GM12878 (cell line): ENCODE results near the gene THADA. TPM values are rescaled to one million over a fixed set of nuclear protein-coding genes. Genes with fewer than 3 reads are reported as not detected.

Experiments used
- ATAC-seq: fragments of 200-7000 bp; cut with Tn5 transposase; 3 replicates; pipeline ENCODE4 v1.9.1; 2020; ENCODE audit warnings: mild to moderate bottlenecking, moderate library complexity
- BruUV-seq: library from RNA; stranded (reverse); fragments of 400-500 nt; replicated peaks from 2 replicates; lab custom pipeline; 2021; lab: Mats Ljungman, UMichigan
- CTCF ChIA-PET: fragments of 300-600 bp; sonication (Branson Sonifier 250); formaldehyde crosslinking; extraction: SDS; loops from one replicate; lab custom pipeline; 2021; ENCODE audit warnings: inconsistent platforms; lab: Yijun Ruan, JAX
- POLR2A ChIA-PET: fragments of 350-600 bp; formaldehyde crosslinking; extraction: SDS; loops from one replicate; lab custom pipeline; 2021; ENCODE audit warnings: inconsistent platforms; lab: Charles Lee
- RAD21 ChIA-PET: fragments of 300-600 bp; sonication (Branson Sonifier 250); formaldehyde crosslinking; loops from one replicate; lab custom pipeline; 2023; ENCODE audit warnings: antibody characterized with exemption; ENCODE audit not compliant: unreplicated experiment; lab: Charles Lee
- SMC1A ChIA-PET: fragments of 300-600 bp; sonication (Branson Sonifier 250); formaldehyde crosslinking; loops from one replicate; lab custom pipeline; 2023; ENCODE audit not compliant: unreplicated experiment, uncharacterized antibody; lab: Charles Lee
- DNase-seq: peaks from one replicate; pipeline ENCODE4 v3.0.0-alpha.2; 2011; ENCODE audit warnings: low read depth, low spot score
- FAIRE-seq: peaks from 3 replicates; lab custom pipeline; 2011; peaks lifted over from hg19 to GRCh38; lab: Jason Lieb, UNC
- H2AFZ ChIP-seq: 2 replicates; pipeline ENCODE4 v1.6.0; 2011; ENCODE audit warnings: low read depth, low read length, control low read depth; ENCODE audit not compliant: control insufficient read depth
- H3K27ac ChIP-seq: 2 replicates; pipeline ENCODE4 v1.5.1; 2011; ENCODE audit warnings: control low read depth; ENCODE audit not compliant: control insufficient read depth, insufficient read depth
- H3K27me3 ChIP-seq, 2 experiments: replicated peaks in 1 of 2; 2 replicates each; pipeline versions ENCODE4 v1.6.0 to v1.6.1; 2011; ENCODE audit warnings: low read length in 1 of 2; ENCODE audit not compliant: control insufficient read depth in 2 of 2, insufficient read depth in 2 of 2
- H3K36me3 ChIP-seq, 2 experiments: 2 replicates each; pipeline ENCODE4 v1.5.1; 2011; ENCODE audit warnings: low read length in 1 of 2; ENCODE audit not compliant: control insufficient read depth in 2 of 2, insufficient read depth in 2 of 2
- H3K4me1 ChIP-seq: 2 replicates; pipeline ENCODE4 v1.6.1; 2011; ENCODE audit warnings: mild to moderate bottlenecking, low read length, moderate library complexity, mixed read lengths; ENCODE audit not compliant: control insufficient read depth, insufficient read depth
- H3K4me2 ChIP-seq: 2 replicates; pipeline ENCODE4 v1.6.0; 2011; ENCODE audit warnings: control low read depth; ENCODE audit not compliant: control insufficient read depth, insufficient read depth
- H3K4me3 ChIP-seq: fragments of 200-600 bp; sonication (generic); 2 replicates; pipeline ENCODE4 v1.5.1; 2016
- H3K79me2 ChIP-seq: 2 replicates; pipeline ENCODE4 v1.6.0; 2011; ENCODE audit warnings: low read length; ENCODE audit not compliant: control insufficient read depth, insufficient read depth
- H3K9ac ChIP-seq: 2 replicates; pipeline ENCODE4 v1.8.0; 2011; ENCODE audit warnings: low read length, control low read depth, mixed read lengths; ENCODE audit not compliant: control insufficient read depth, insufficient read depth
- H3K9me3 ChIP-seq: replicated peaks from 3 replicates; pipeline ENCODE4 v1.5.1; 2011; ENCODE audit warnings: mild to moderate bottlenecking, low read length; ENCODE audit not compliant: control insufficient read depth, insufficient read depth
- H4K20me1 ChIP-seq: 2 replicates; pipeline ENCODE4 v1.6.0; 2011; ENCODE audit not compliant: control insufficient read depth, insufficient read depth
- ATF7 ChIP-seq: fragments of 450-650 bp; IDR thresholded peaks from 2 replicates; pipeline ENCODE4 v1.6.1; 2016; ENCODE audit warnings: low read depth, mild to moderate bottlenecking
- BCLAF1 ChIP-seq: fragments of 450-650 bp; IDR thresholded peaks from 2 replicates; pipeline ENCODE4 v1.6.1; 2017; ENCODE audit warnings: antibody characterized with exemption, mild to moderate bottlenecking, moderate library complexity
- EZH2 ChIP-seq: IDR thresholded peaks from 2 replicates; pipeline ENCODE4 v1.6.1; 2012; ENCODE audit warnings: low read depth, mild to moderate bottlenecking, control low read depth, inconsistent platforms, low read length, borderline replicate concordance; ENCODE audit not compliant: control insufficient read depth
- FOS ChIP-seq: IDR thresholded peaks from 3 replicates; pipeline ENCODE4 v1.6.1; 2011; ENCODE audit warnings: borderline replicate concordance; ENCODE audit not compliant: insufficient read length; ENCODE audit errors: extremely low read depth
- IKZF2 ChIP-seq, 2 experiments: fragments of 450-650 bp; IDR thresholded peaks; 2 replicates each; pipeline ENCODE4 v1.6.1; 2017; ENCODE audit warnings: mild to moderate bottlenecking in 2 of 2, moderate library complexity in 2 of 2
- LARP7 ChIP-seq: fragments of 450-650 bp; IDR thresholded peaks from 2 replicates; pipeline ENCODE4 v1.6.1; 2017; ENCODE audit warnings: mild to moderate bottlenecking
- MYC ChIP-seq: IDR thresholded peaks from 2 replicates; pipeline ENCODE4 v1.6.1; 2011; ENCODE audit warnings: mild to moderate bottlenecking, low read length, moderate library complexity, inconsistent platforms; ENCODE audit not compliant: insufficient read depth, insufficient replicate concordance, insufficient read length, severe bottlenecking
- NFYA ChIP-seq: IDR thresholded peaks from 2 replicates; pipeline ENCODE4 v1.6.1; 2011; ENCODE audit warnings: low read depth, mild to moderate bottlenecking, low read length, improper control_type of control experiment, borderline replicate concordance
- POLR2AphosphoS2 ChIP-seq: IDR thresholded peaks from 2 replicates; pipeline ENCODE4 v1.6.1; 2011; ENCODE audit warnings: low read depth, mild to moderate bottlenecking, low read length, improper control_type of control experiment, moderate library complexity
- WGBS: methylation state at CpG from one replicate; pipeline ENCODE4 v1.1.6; 2016; ENCODE audit warnings: low lambda C conversion rate; ENCODE audit not compliant: insufficient replicate concordance, insufficient coverage; ENCODE audit errors: missing lambda C conversion rate; 5-methylcytosine and 5-hydroxymethylcytosine counted together
- in situ Hi-C: fragments of 300-500 bp; cut with MboI; formaldehyde crosslinking; loops from 9 replicates; pipeline ENCODE4 v1.14.3; 2018; ENCODE audit warnings: mixed read lengths
- intact Hi-C: fragments of 100-400 bp; cut with micrococcal nuclease; formaldehyde crosslinking; loops from one replicate; pipeline ENCODE4 v1.14.2; 2022; ENCODE audit not compliant: unreplicated experiment
- polyA plus RNA-seq, 11 experiments: library from polyadenylated mRNA; depleted of rRNA in 4 of 11; unstranded in 6 of 11; stranded (reverse) in 5 of 11; fragments of >200 nt; fragmentation: Nextera tagmentation in 4 of 11; fragmentation: Illumina TruSeq in 1 of 11; extraction: Ambion mirVana in 4 of 11; extraction: Trizol in 1 of 11; gene quantifications; 1 replicate in 1 of 11; 2 replicates in 10 of 11; pipeline versions ENCODE4 v1.2.1 to v1.2.3, GENCODE V29; 2011 to 2016; ENCODE audit warnings: inconsistent platforms in 2 of 11, missing spikeins in 2 of 11, low read depth in 1 of 11
- total RNA-seq, 4 experiments: library from RNA; depleted of rRNA in 3 of 4; stranded (reverse); fragments of >200 nt in 3 of 4; fragmentation: Illumina TruSeq in 1 of 4; extraction: Trizol in 1 of 4; gene quantifications; 2 replicates each; pipeline versions ENCODE4 v1.2.1 to v1.2.3, GENCODE V29; 2013 to 2021

THADA gene
- total and polyA plus RNA-seq, 10 of the 15 experiments (the other 5 are each of a cell fraction or from before 2014, with no cell fraction given): 14.6 to 33.2 (median 23.2) TPM

DNA sequence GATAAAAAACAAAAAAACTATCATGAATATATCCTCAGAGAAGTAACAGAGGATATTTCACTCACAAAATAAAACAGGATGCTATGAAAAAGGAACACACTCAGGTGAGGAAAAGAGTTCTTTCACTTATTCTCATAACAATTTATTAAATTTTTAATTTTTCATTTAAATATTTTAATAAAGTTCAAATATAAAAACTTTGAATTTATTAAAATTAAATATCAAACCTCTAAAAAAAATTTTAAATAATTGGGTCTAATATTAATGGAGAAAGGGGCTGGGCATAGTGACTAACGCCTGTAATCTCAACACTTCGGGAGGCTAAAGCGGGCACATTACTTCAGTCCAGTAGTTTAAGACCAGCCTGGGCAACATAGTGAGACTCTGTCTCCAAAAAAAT, 10.1 kb downstream of the THADA start:
- H3K79me2 ChIP-seq: no peaks in the 10 kb centered on the region
- no peaks in the 10 kb centered on the region for H3K9me3 ChIP-seq
- TF ChIP-seq EZH2 (no peak), ATF7 (no peak), MYC (no peak), NFYA (no peak), BCLAF1 (no peak), POLR2AphosphoS2 (no peak), LARP7 (no peak), FOS (no peak), IKZF2 (IDR thresholded peaks at IDR 0.05) (no peak)
- no peak overlapping the region for H2AFZ ChIP-seq
- 100% methylated on average over 3 of the region's 3 CpGs for WGBS
- peaks cover 4 to 13% of the 10 kb centered on the region in 2 experiments; a peak in 2 of 4 replicates for H3K36me3 ChIP-seq
- ChIA-PET POLR2A (no interaction called here), CTCF (interaction anchor here (0.6 to 10.5 kb wide), 2 partner anchors 9 to 14 kb away, joined by 3 to 66 read pairs; no protein-coding TSS in a partner anchor), RAD21 (no interaction called here), SMC1A (interaction anchor here (2.3 kb wide), 1 partner anchor 9 kb away, joined by 7 read pairs; no protein-coding TSS in a partner anchor)
- in situ Hi-C loops (no loop called here), intact Hi-C loops (no loop called here)
- no peak overlapping the region for H3K9ac ChIP-seq
- no peak for ATAC-seq
- no TSS peak for BruUV-seq
- no peak overlapping the region for H3K4me2 ChIP-seq
- no peaks in the 10 kb centered on the region for H3K27me3 ChIP-seq
- H4K20me1 ChIP-seq: no peaks in the 10 kb centered on the region
- no peak for FAIRE-seq
- no peak overlapping the region for H3K27ac ChIP-seq
- H3K4me1 ChIP-seq: no peaks in the 10 kb centered on the region
- DNase-seq: no peak
- no peak overlapping the region for H3K4me3 ChIP-seq
